ENCODE results near the gene MAP6D1. TPM values are rescaled to one million over a fixed set of nuclear protein-coding genes. Genes with fewer than 3 reads are reported as not detected.

MAP6D1 gene
- total RNA-seq, 1 experiment from 2014 or later, result 2.9 TPM

GRCh38 chr3:183857863-183858262, 32.5 kb upstream of the MAP6D1 start:
- DNase-seq, result no peak
- Mint-ChIP-seq H3K27me3 (ENCODE audit: insufficient read depth, unreplicated experiment) (no peaks in the 10 kb centered on the region), H3K4me1 (ENCODE audit: low read depth, unreplicated experiment) (no peaks in the 10 kb centered on the region), H3K36me3 (ENCODE audit: insufficient read depth, unreplicated experiment) (peaks cover 58% of the 10 kb centered on the region), H3K4me3 (ENCODE audit: unreplicated experiment) (no peak overlapping the region), H3K9me3 (ENCODE audit: unreplicated experiment) (no peaks in the 10 kb centered on the region), H3K27ac (ENCODE audit: unreplicated experiment) (no peak overlapping the region)
- no peaks in the 10 kb centered on the region for H3K9me3 ChIP-seq
- no peaks in the 10 kb centered on the region for H3K4me1 ChIP-seq
- no TSS peak for BruUV-seq (replicated peaks)
- CTCF ChIA-PET, result no interaction called here
- no peak for TF ChIP-seq CTCF (IDR thresholded peaks at IDR 0.05; ENCODE audit: insufficient read depth in 1 of 2, low read depth in 1 of 2, low read length in 1 of 2, severe bottlenecking in 1 of 2, unreplicated experiment in 1 of 2)
- intact Hi-C loops (cut with micrococcal nuclease; ENCODE audit: unreplicated experiment), result no loop called here
- no peak overlapping the region for H3K4me3 ChIP-seq (ENCODE audit: low read depth, low read length)
- POLR2A ChIA-PET, result no interaction called here
- H3K36me3 ChIP-seq (ENCODE audit: control insufficient read depth, insufficient read depth, low read length), result no peaks in the 10 kb centered on the region
- no peaks in the 10 kb centered on the region for H3K27me3 ChIP-seq (replicated peaks; ENCODE audit: control insufficient read depth, insufficient read depth, low read length)

GRCh38 chr3:183854318-183855035, 29.1 kb upstream of the MAP6D1 start:
- Mint-ChIP-seq H3K9me3 (ENCODE audit: unreplicated experiment) (no peaks in the 10 kb centered on the region), H3K27me3 (ENCODE audit: insufficient read depth, unreplicated experiment) (no peaks in the 10 kb centered on the region), H3K4me3 (ENCODE audit: unreplicated experiment) (no peak overlapping the region), H3K27ac (ENCODE audit: unreplicated experiment) (no peak overlapping the region), H3K4me1 (ENCODE audit: low read depth, unreplicated experiment) (no peaks in the 10 kb centered on the region), H3K36me3 (ENCODE audit: insufficient read depth, unreplicated experiment) (peaks cover 59% of the 10 kb centered on the region)
- DNase-seq, result no peak
- ChIA-PET POLR2A (no interaction called here), CTCF (no interaction called here)
- no peaks in the 10 kb centered on the region for H3K36me3 ChIP-seq (ENCODE audit: control insufficient read depth, insufficient read depth, low read length)
- no peaks in the 10 kb centered on the region for H3K27me3 ChIP-seq (replicated peaks; ENCODE audit: control insufficient read depth, insufficient read depth, low read length)
- intact Hi-C loops (cut with micrococcal nuclease; ENCODE audit: unreplicated experiment), result no loop called here
- no TSS peak for BruUV-seq (replicated peaks)
- H3K9me3 ChIP-seq, result no peaks in the 10 kb centered on the region
- no peak overlapping the region for H3K4me3 ChIP-seq (ENCODE audit: low read depth, low read length)
- TF ChIP-seq CTCF (IDR thresholded peaks at IDR 0.05; ENCODE audit: insufficient read depth in 1 of 2, low read depth in 1 of 2, low read length in 1 of 2, severe bottlenecking in 1 of 2, unreplicated experiment in 1 of 2), result no peak
- H3K4me1 ChIP-seq, result no peaks in the 10 kb centered on the region

- H3K27me3 ChIP-seq (replicated peaks; ENCODE audit: control insufficient read depth, insufficient read depth, low read length), result no peaks in the 10 kb centered on the region
- CTCF ChIA-PET, result no interaction called here
- H3K9me3 ChIP-seq, result no peaks in the 10 kb centered on the region
- POLR2A ChIA-PET, result no interaction called here
- peaks cover 17% of the 10 kb centered on the region for H3K4me1 ChIP-seq
- Mint-ChIP-seq H3K36me3 (ENCODE audit: insufficient read depth, unreplicated experiment) (peaks cover 62% of the 10 kb centered on the region), H3K4me1 (ENCODE audit: low read depth, unreplicated experiment) (peaks cover 12% of the 10 kb centered on the region), H3K27me3 (ENCODE audit: insufficient read depth, unreplicated experiment) (no peaks in the 10 kb centered on the region), H3K9me3 (ENCODE audit: unreplicated experiment) (no peaks in the 10 kb centered on the region), H3K4me3 (ENCODE audit: unreplicated experiment) (peak overlapping the region; percentile 7), H3K27ac (ENCODE audit: unreplicated experiment) (peak overlapping the region; percentile 38)
- TF ChIP-seq CTCF (IDR thresholded peaks at IDR 0.05; ENCODE audit: insufficient read depth in 1 of 2, low read depth in 1 of 2, low read length in 1 of 2, severe bottlenecking in 1 of 2, unreplicated experiment in 1 of 2), result no peak
- BruUV-seq (replicated peaks), result no TSS peak
- intact Hi-C loops (cut with micrococcal nuclease; ENCODE audit: unreplicated experiment), result no loop called here
- H3K4me3 ChIP-seq (ENCODE audit: low read depth, low read length), result no peak overlapping the region
- H3K36me3 ChIP-seq (ENCODE audit: control insufficient read depth, insufficient read depth, low read length), result peaks cover 2% of the 10 kb centered on the region; the same call in 1 of the 2 replicates
- DNase-seq, result peak in 1 of 2 experiments; percentile 15
Measured at GRCh38 chr3:183845608-183846288, 20.4 kb upstream of the MAP6D1 start.
